Thyroid gland (tissue), 4 donors: ENCODE results near the gene ELP6. TPM values are rescaled to one million over a fixed set of nuclear protein-coding genes. Genes with fewer than 3 reads are reported as not detected.

ENCODE experiments used
- DNase-seq, 2 donors: peaks; one replicate each; pipeline ENCODE4 v3.0.0-alpha.2; 2019
- H3K27ac ChIP-seq, 3 donors: fragments of 200-600 bp; sonication (generic); 1 replicate in 2 of 3; 2 replicates in 1 of 3; pipeline ENCODE4 v1.5.1; 2016 to 2019; ENCODE audit warnings: mild to moderate bottlenecking in 1 of 3, moderate library complexity in 1 of 3
- H3K27me3 ChIP-seq: fragments of 200-600 bp; sonication (generic); one replicate; pipeline ENCODE4 v1.5.1; 2019
- H3K36me3 ChIP-seq, 2 donors: fragments of 200-600 bp; sonication (generic); one replicate each; pipeline ENCODE4 v1.5.1; 2016 to 2019
- H3K4me1 ChIP-seq, 2 donors: fragments of 200-600 bp; sonication (generic); one replicate each; pipeline ENCODE4 v1.5.1; 2017 to 2019
- H3K4me3 ChIP-seq, 3 donors: fragments of 200-600 bp; sonication (generic); replicated peaks in 1 of 3; 1 replicate in 2 of 3; 2 replicates in 1 of 3; pipeline ENCODE4 v1.5.1; 2016; ENCODE audit warnings: mild to moderate bottlenecking in 1 of 3
- H3K9me3 ChIP-seq: fragments of 200-600 bp; sonication (generic); one replicate; pipeline ENCODE4 v1.5.1; 2017
- CTCF ChIP-seq, 6 experiments: fragments of 200-600 bp in 3 of 6; fragments of 450-650 bp in 3 of 6; sonication (generic) in 3 of 6; IDR thresholded peaks; one replicate each; pipeline ENCODE4 v1.5.1; 2016 to 2019; ENCODE audit warnings: antibody characterized with exemption in 6 of 6, mild to moderate bottlenecking in 2 of 6, inconsistent platforms in 1 of 6, moderate library complexity in 1 of 6
- POLR2A ChIP-seq, 2 donors: fragments of 450-650 bp; IDR thresholded peaks; one replicate each; pipeline ENCODE4 v1.6.1; 2017; ENCODE audit warnings: antibody characterized with exemption in 2 of 2, mild to moderate bottlenecking in 2 of 2, moderate library complexity in 1 of 2
- WGBS, 2 donors: methylation state at CpG; one replicate each; pipeline ENCODE4 v1.1.5; 2017; 5-methylcytosine and 5-hydroxymethylcytosine counted together
- intact Hi-C: fragments of 100-400 bp; cut with DNase I; formaldehyde crosslinking; loops from one replicate; pipeline ENCODE4 v1.15.1; 2023
- small RNA-seq: library from RNA; depleted of rRNA; stranded (forward); fragments of <200 nt; gene quantifications from one replicate; pipeline ENCODE3, GENCODE V24; 2016
- total RNA-seq, 4 donors: library from RNA; depleted of rRNA; stranded (reverse); fragments of >200 nt; gene quantifications; one replicate each; pipeline ENCODE4 v1.2.3, GENCODE V29; 2016

Gene ELP6
- total RNA-seq, 4 donors from 2014 or later: 25.3 to 42.7 (median 35.5) TPM

- intact Hi-C loops: no loop called here
- TF ChIP-seq POLR2A (IDR thresholded peaks at IDR 0.05) (no peak), CTCF (IDR thresholded peaks at IDR 0.05) (no peak)
- H3K9me3 ChIP-seq: no peaks in the 10 kb centered on the region
- peaks cover 7 to 10% of the 10 kb centered on the region in 2 donors for H3K4me1 ChIP-seq
- no peaks in the 10 kb centered on the region for H3K27me3 ChIP-seq
- H3K4me3 ChIP-seq: no peak overlapping the region
- no peak for DNase-seq
- H3K27ac ChIP-seq: no peak overlapping the region
- no peaks in the 10 kb centered on the region for H3K36me3 ChIP-seq
Measured at GRCh38 chr3:47456984-47457383, 56.5 kb downstream of the ELP6 start.

- H3K27ac ChIP-seq: peak overlapping the region in 1 of 3 donors; percentile 17
- no peaks in the 10 kb centered on the region for H3K36me3 ChIP-seq
- peaks cover 7 to 10% of the 10 kb centered on the region in 2 donors for H3K4me1 ChIP-seq
- H3K27me3 ChIP-seq: no peaks in the 10 kb centered on the region
- no peak for DNase-seq
- intact Hi-C loops: no loop called here
- no peaks in the 10 kb centered on the region for H3K9me3 ChIP-seq
- 84 to 91% methylated on average over 3 of the region's 3 CpGs for WGBS, 2 donors
- TF ChIP-seq POLR2A (IDR thresholded peaks at IDR 0.05) (no peak), CTCF (IDR thresholded peaks at IDR 0.05) (no peak)
- H3K4me3 ChIP-seq: no peak overlapping the region
Measured at GRCh38 chr3:47455806-47456452, 57.6 kb downstream of the ELP6 start.

DNA sequence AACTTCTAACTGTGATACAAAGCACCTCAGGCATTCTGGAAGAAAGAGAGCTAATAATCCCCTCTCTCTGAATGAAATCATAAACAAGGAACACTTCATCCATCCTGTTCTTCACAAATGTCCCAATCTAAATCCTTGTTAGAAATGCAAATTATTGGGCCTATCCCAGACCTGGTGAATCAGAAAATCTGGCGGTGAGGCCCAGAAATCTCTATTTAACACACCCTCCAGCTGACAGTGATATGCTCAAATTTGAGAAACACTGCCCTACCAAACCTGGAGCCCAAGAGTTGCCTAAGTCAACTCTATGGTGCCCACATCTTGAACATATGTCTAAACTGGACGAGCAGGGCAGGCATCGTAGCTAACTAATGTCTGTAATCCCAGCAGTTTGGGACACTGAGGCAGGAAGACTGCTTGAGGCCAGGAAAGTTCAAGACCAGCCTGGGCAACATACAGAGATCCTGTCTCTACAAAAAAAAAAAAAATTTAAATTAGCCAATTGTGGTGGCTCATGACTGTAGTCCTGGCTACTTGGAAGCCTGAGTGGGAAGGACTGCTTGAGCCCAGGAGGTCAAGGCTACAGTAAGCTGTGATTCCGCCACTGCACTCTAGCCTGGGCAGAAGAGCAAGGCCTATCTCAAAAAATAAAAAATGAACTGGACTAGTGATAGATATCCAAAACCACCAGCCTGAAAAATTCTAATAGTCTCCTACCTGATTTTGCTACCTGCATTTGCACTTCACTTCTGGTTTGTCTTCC is 60.9 kb downstream of the ELP6 start:
- no peak for DNase-seq
- intact Hi-C loops: no loop called here
- WGBS, 2 donors: 95 to 99% methylated on average over 4 of the region's 4 CpGs
- Histone ChIP-seq H3K36me3 (no peaks in the 10 kb centered on the region), H3K27ac (no peak overlapping the region), H3K27me3 (no peaks in the 10 kb centered on the region), H3K4me3 (no peak overlapping the region), H3K9me3 (no peaks in the 10 kb centered on the region), H3K4me1 (peaks cover 7% of the 10 kb centered on the region in 2 donors)
- TF ChIP-seq CTCF (IDR thresholded peaks at IDR 0.05): no peak
- TF ChIP-seq POLR2A (IDR thresholded peaks at IDR 0.05): no peak

Small RNA genes lying within 50 kb of the gene (small RNA-seq; reads per million reads assigned to genes)
- not detected for gene AC099778.2
- gene RN7SL870P: not detected

Other genes starting within 250 kb of the ELP6 start
- 10 to 100 TPM; 14.8 to 43.1 (median 23.8) TPM for gene KIF9, start 230.9 kb downstream of the ELP6 start, total RNA-seq
- gene KLHL18, start 230.8 kb downstream of the ELP6 start, total RNA-seq: 10 to 100 TPM; 25.2 to 38.7 (median 30.6) TPM
- 10 to 100 TPM; 20.2 to 40.1 (median 32.1) TPM for gene PTPN23, start 132.7 kb downstream of the ELP6 start, total RNA-seq
- 100 to 1,000 TPM in 1 of 4 donors, 10 to 100 TPM in 3; 56.8 to 102 (median 88.8) TPM for gene SCAP, start 37.8 kb downstream of the ELP6 start, total RNA-seq
- 1 to 10 TPM in 1 of 4 donors, under 1 TPM in 3; 0.54 to 1.8 (median 0.68) TPM for gene CSPG5, start 65.2 kb upstream of the ELP6 start, total RNA-seq